CD14-positive monocyte (primary cell): Measurements from ENCODE around the gene BUB1B. TPM values are rescaled to one million over a fixed set of nuclear protein-coding genes. Genes with fewer than 3 reads are reported as not detected.
A peak's percentile ranks its signal among the peaks of the same experiment; 100 is the strongest.

Experiments
- DNase-seq, 3 donors: peaks; one replicate each; pipeline ENCODE4 v3.0.0-alpha.2; 2011 to 2022
- H2AFZ ChIP-seq: 2 replicates; pipeline ENCODE4 v1.6.0; 2012; ENCODE audit warnings: mild to moderate bottlenecking, low read depth, low read length, inconsistent platforms; ENCODE audit not compliant: insufficient read depth, poor library complexity, severe bottlenecking
- H3K27ac ChIP-seq, 2 donors: 1 replicate in 1 of 2; 2 replicates in 1 of 2; pipeline ENCODE4 v1.5.1; 2012 to 2013; ENCODE audit warnings: low read length in 2 of 2, control low read depth in 1 of 2, inconsistent platforms in 1 of 2, low read depth in 1 of 2, mild to moderate bottlenecking in 1 of 2
- H3K27me3 ChIP-seq, 2 donors: one replicate each; pipeline versions ENCODE4 v1.6.0 to v1.6.1; 2011 to 2013; ENCODE audit warnings: low read length in 2 of 2; ENCODE audit not compliant: control insufficient read depth in 2 of 2, insufficient read depth in 2 of 2
- H3K36me3 ChIP-seq, 2 donors: replicated peaks in 1 of 2; 1 replicate in 1 of 2; 2 replicates in 1 of 2; pipeline versions ENCODE4 v1.5.1 to v1.6.1; 2012 to 2013; ENCODE audit warnings: low read length in 2 of 2, control low read depth in 1 of 2, inconsistent platforms in 1 of 2, mild to moderate bottlenecking in 1 of 2; ENCODE audit not compliant: insufficient read depth in 2 of 2, control insufficient read depth in 1 of 2
- H3K4me1 ChIP-seq, 2 donors: 1 replicate in 1 of 2; 2 replicates in 1 of 2; pipeline versions ENCODE4 v1.5.1 to v1.6.1; 2012 to 2013; ENCODE audit warnings: low read length in 2 of 2, control low read depth in 1 of 2, inconsistent platforms in 1 of 2, mild to moderate bottlenecking in 1 of 2, moderate library complexity in 1 of 2; ENCODE audit not compliant: insufficient read depth in 2 of 2, control insufficient read depth in 1 of 2
- H3K4me2 ChIP-seq: replicated peaks from 2 replicates; pipeline ENCODE3; 2012; ENCODE audit warnings: low read length, moderate library complexity, mild to moderate bottlenecking; ENCODE audit not compliant: poor library complexity, severe bottlenecking; ENCODE audit errors: extremely low read depth
- H3K4me3 ChIP-seq, 3 experiments: fragments of 200-600 bp in 1 of 3; sonication (generic) in 1 of 3; replicated peaks in 1 of 3; 1 replicate in 2 of 3; 2 replicates in 1 of 3; pipeline ENCODE4 v1.5.1; 2011 to 2013; ENCODE audit warnings: low read length in 3 of 3, mild to moderate bottlenecking in 3 of 3, control low read depth in 2 of 3, low read depth in 2 of 3, inconsistent platforms in 1 of 3, moderate library complexity in 1 of 3
- H3K79me2 ChIP-seq: 2 replicates; pipeline ENCODE4 v1.6.0; 2012; ENCODE audit warnings: mild to moderate bottlenecking, control low read depth, inconsistent platforms, low read length, moderate library complexity; ENCODE audit not compliant: insufficient read depth
- H3K9ac ChIP-seq: 2 replicates; pipeline ENCODE4 v1.6.0; 2017; ENCODE audit warnings: low read length, mild to moderate bottlenecking; ENCODE audit not compliant: insufficient read depth, poor library complexity, severe bottlenecking
- H3K9me3 ChIP-seq, 2 donors: replicated peaks in 1 of 2; 1 replicate in 1 of 2; 2 replicates in 1 of 2; pipeline versions ENCODE4 v1.5.1 to v1.6.1; 2012 to 2013; ENCODE audit warnings: low read length in 2 of 2, control low read depth in 1 of 2; ENCODE audit not compliant: control insufficient read depth in 1 of 2, insufficient read depth in 1 of 2
- H4K20me1 ChIP-seq: 2 replicates; pipeline ENCODE4 v1.6.0; 2012; ENCODE audit warnings: mild to moderate bottlenecking, low read length, control low read depth, moderate library complexity; ENCODE audit not compliant: insufficient read depth
- H3K27ac Mint-ChIP-seq, 7 donors: one replicate each; pipeline ENCODE4 v1.8.0; 2020; ENCODE audit warnings: mild to moderate bottlenecking in 7 of 7, mixed read lengths in 7 of 7, moderate library complexity in 6 of 7, inconsistent platforms in 2 of 7
- H3K27me3 Mint-ChIP-seq, 3 donors: one replicate each; pipeline ENCODE4 v1.8.0; 2021 to 2022; ENCODE audit warnings: low read depth in 3 of 3, mild to moderate bottlenecking in 3 of 3, mixed read lengths in 3 of 3, moderate library complexity in 3 of 3, inconsistent platforms in 1 of 3
- H3K36me3 Mint-ChIP-seq, 2 donors: one replicate each; pipeline ENCODE4 v1.8.0; 2020; ENCODE audit warnings: mixed read lengths in 2 of 2, inconsistent platforms in 1 of 2, mild to moderate bottlenecking in 1 of 2
- H3K4me1 Mint-ChIP-seq: one replicate; pipeline ENCODE4 v1.8.0; 2020; ENCODE audit warnings: mild to moderate bottlenecking, mixed read lengths
- H3K4me3 Mint-ChIP-seq, 2 donors: one replicate each; pipeline ENCODE4 v1.8.0; 2020; ENCODE audit warnings: mild to moderate bottlenecking in 2 of 2, mixed read lengths in 2 of 2, moderate library complexity in 1 of 2
- H3K9me3 Mint-ChIP-seq, 7 donors: one replicate each; pipeline ENCODE4 v1.8.0; 2020 to 2022; ENCODE audit warnings: mixed read lengths in 7 of 7, mild to moderate bottlenecking in 6 of 7, moderate library complexity in 6 of 7, inconsistent platforms in 2 of 7
- CTCF ChIP-seq: fragments of 200-600 bp; IDR thresholded peaks from one replicate; pipeline ENCODE4 v1.8.0; 2022; ENCODE audit warnings: antibody characterized with exemption, mild to moderate bottlenecking
- WGBS: methylation state at CpG from one replicate; pipeline ENCODE4 v1.1.5; 2013; ENCODE audit warnings: missing lambda C conversion rate; ENCODE audit not compliant: insufficient coverage; 5-methylcytosine and 5-hydroxymethylcytosine counted together
- intact Hi-C, 2 donors: fragments of 100-400 bp; cut with micrococcal nuclease; formaldehyde crosslinking; loops; one replicate each; pipeline versions ENCODE4 v1.15.0 to v1.15.1; 2023
- polyA plus RNA-seq, 3 donors: library from polyadenylated mRNA; depleted of rRNA in 1 of 3; unstranded in 2 of 3; stranded (reverse) in 1 of 3; fragments of 300-500 nt in 2 of 3; fragments of >200 nt in 1 of 3; fragmentation: Illumina TruSeq in 2 of 3; gene quantifications; 1 replicate in 2 of 3; 2 replicates in 1 of 3; pipeline ENCODE4 v1.2.3, GENCODE V29; 2012 to 2021

BUB1B gene
- polyA plus RNA-seq, 3 donors, result 0.01 to 0.51 TPM; not detected in 1

GRCh38 chr15:40252438-40253166 is 91.7 kb downstream of the BUB1B start:
- H3K9me3 ChIP-seq, result peaks cover 0 to 6% of the 10 kb centered on the region in 2 donors
- H3K9ac ChIP-seq, result peak overlapping the region; percentile 53
- H3K27ac ChIP-seq, result no peak overlapping the region
- TF ChIP-seq CTCF, result no peak
- H3K36me3 ChIP-seq, result no peaks in the 10 kb centered on the region
- H3K27me3 Mint-ChIP-seq, result peaks cover 39 to 52% (median 41%) of the 10 kb centered on the region in 3 donors
- DNase-seq, result no peak
- peaks cover 21 to 32% of the 10 kb centered on the region in 2 donors for H3K27me3 ChIP-seq
- WGBS, result under 1% methylated on average over 82 of the region's 82 CpGs
- H3K79me2 ChIP-seq, result no peaks in the 10 kb centered on the region
- intact Hi-C loops, result no loop called here
- peak overlapping the region; percentile 22 to 74 (median 31) for H3K4me3 ChIP-seq
- peak overlapping the region; percentile 84 for H3K4me2 ChIP-seq
- peaks cover 8% of the 10 kb centered on the region for H3K4me1 Mint-ChIP-seq
- H3K4me3 Mint-ChIP-seq, result peak overlapping the region; percentile 74 to 91
- peak overlapping the region in 1 of 7 donors; percentile 45 for H3K27ac Mint-ChIP-seq
- peaks cover 0 to 5% (median 3%) of the 10 kb centered on the region in 7 donors for H3K9me3 Mint-ChIP-seq
- peak overlapping the region; percentile 82 for H2AFZ ChIP-seq
- no peaks in the 10 kb centered on the region for H4K20me1 ChIP-seq
- peaks cover 10 to 15% of the 10 kb centered on the region in 2 donors for H3K4me1 ChIP-seq
- H3K36me3 Mint-ChIP-seq, result peaks cover 4 to 6% of the 10 kb centered on the region in 2 donors

- Histone ChIP-seq H3K9ac (peak overlapping the region; percentile 53), H3K4me3 (peak overlapping the region; percentile 22 to 74 (median 31)), H4K20me1 (no peaks in the 10 kb centered on the region), H3K27ac (no peak overlapping the region), H3K4me2 (peak overlapping the region; percentile 84), H3K27me3 (peaks cover 21 to 32% of the 10 kb centered on the region in 2 donors), H3K9me3 (peaks cover 0 to 6% of the 10 kb centered on the region in 2 donors), H3K79me2 (no peaks in the 10 kb centered on the region), H2AFZ (peak overlapping the region; percentile 82), H3K4me1 (peaks cover 10 to 15% of the 10 kb centered on the region in 2 donors), H3K36me3 (no peaks in the 10 kb centered on the region)
- Mint-ChIP-seq H3K4me3 (peak overlapping the region; percentile 74 to 91), H3K27ac (peak overlapping the region in 1 of 7 donors; percentile 45), H3K4me1 (peaks cover 8% of the 10 kb centered on the region), H3K9me3 (peaks cover 0 to 5% (median 3%) of the 10 kb centered on the region in 7 donors), H3K36me3 (peaks cover 4 to 6% of the 10 kb centered on the region in 2 donors), H3K27me3 (peaks cover 37 to 54% (median 41%) of the 10 kb centered on the region in 3 donors)
- no peak for DNase-seq
- WGBS, result 22% methylated on average over 19 of the region's 28 CpGs
- intact Hi-C loops, result no loop called here
- TF ChIP-seq CTCF, result no peak
These were observed 92.4 kb downstream of the BUB1B start for GRCh38 chr15:40253167-40253790.
